Germinal center (tissue), 1 donor: ENCODE measurements around the gene VANGL1.
"Not testable (repeated sequence)": the region's sequence is repeated elsewhere in the genome, so short reads cannot be mapped to it uniquely, and the experiment has no call there.

ENCODE experiments used
- DNase-seq: peaks from one replicate; pipeline ENCODE4 v3.0.0; 2012; ENCODE audit warnings: mixed read lengths, low spot score

Gene VANGL1

DNA sequence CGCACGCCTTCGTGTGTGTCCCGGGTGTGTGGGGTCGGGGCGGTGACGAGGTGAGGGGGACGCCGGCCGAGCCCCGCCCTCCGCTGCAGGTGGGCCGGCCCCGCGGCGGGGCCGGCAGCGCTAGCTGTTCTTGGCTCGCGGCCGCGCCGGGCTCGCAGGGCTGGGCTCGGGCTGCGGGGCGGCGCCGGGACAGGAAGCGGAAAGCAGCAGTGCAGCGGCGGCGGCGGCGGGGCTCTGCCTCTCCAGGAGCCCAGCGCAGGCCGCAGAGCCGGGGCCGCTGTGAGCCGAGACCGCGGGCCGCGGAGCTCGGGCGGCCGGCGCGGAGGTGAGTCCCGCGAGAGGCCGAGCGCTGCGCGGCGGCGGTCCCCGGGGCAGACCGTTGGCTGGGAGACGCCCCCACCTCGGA, at the start of gene VANGL1:
TSS of gene VANGL1 (plus strand) at position 209 of the 406 bp plus-strand sequence. CDS start 9,444 bp downstream, outside the sequence.
- peak; percentile 66 for DNase-seq

DNA sequence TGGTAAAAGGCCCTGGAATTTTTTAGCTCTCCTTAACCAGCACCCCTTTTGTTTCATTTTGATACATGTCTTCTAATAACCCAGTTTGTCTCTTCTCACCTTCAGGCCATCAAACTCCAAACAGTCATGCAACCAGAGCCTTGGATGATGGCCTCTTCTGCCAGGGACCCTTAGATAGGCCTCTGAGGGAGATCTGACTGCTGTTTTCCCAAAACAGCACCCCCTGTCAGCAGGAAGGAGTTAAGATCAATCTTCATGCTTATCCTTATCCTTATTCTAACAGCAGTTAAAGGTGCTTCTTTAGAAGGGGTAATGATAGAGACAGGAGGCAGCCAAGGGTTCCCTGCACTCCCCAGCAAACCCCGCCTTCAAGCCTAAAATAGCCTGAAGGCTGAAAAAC, 49.5 kb upstream of the VANGL1 start:
- DNase-seq, result no peak

DNA sequence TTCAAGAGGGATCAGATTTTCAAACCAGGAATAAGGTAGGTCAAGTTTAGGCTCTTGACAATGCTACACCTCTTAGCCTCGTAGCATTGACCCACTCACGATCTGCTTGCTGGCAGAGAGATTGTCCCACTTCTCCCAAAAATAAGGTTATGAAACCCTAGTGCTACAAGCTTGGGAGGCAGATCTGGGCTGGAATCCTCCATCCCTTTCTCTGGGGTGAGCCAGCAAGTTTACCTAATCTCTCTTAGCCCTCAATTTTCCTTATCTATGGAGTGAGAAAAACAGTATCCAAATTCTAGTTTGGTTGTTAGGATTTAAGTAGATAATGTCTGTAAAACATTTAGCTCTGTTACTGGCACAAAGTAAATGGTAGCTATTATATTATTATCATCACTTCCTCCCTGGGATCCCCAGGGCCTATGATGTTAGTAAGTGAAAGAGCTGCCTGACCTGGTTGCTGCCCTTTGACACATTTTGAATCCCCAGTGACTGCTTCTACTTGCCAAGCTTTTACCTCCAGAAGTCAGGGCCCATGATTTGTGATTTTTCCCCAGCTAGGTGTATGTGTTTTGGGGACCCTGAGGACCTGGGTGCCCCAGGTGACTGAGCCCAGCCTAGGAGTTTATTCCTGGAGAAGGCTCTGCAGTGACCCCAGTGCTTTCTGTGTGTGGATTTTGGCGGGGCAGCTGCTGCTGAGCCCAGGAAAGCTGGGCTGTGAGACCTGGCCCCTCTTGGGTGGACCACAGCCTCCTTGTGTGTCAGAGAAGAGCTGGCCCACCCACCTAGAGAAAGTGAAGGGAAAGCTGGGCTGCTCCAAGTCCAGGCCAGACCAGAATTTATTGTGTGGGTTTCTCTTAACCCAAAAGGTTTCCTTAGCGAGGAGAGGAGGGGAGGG, 48.2 kb upstream of the VANGL1 start:
- DNase-seq, result no peak

DNA sequence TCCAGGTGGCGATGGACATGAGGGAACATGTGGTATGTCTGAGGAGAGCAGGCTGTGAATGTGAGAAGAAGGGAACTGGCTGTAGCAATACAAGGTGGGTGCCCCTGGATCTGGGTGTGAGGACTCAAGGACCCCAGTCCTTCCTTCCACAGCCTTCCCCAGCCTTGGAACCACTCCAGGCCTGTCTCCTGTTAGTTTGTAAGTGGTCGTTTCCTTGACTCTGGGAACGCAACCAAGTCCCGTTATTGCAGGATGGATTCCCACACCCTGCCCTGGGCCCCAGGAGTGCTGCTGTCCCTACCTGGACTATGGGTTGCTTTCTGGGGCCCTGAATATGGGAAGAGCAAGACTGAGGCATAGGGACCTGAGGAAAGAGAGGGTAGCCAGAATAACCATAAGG, 47.2 kb upstream of the VANGL1 start:
- DNase-seq, result no peak

DNA sequence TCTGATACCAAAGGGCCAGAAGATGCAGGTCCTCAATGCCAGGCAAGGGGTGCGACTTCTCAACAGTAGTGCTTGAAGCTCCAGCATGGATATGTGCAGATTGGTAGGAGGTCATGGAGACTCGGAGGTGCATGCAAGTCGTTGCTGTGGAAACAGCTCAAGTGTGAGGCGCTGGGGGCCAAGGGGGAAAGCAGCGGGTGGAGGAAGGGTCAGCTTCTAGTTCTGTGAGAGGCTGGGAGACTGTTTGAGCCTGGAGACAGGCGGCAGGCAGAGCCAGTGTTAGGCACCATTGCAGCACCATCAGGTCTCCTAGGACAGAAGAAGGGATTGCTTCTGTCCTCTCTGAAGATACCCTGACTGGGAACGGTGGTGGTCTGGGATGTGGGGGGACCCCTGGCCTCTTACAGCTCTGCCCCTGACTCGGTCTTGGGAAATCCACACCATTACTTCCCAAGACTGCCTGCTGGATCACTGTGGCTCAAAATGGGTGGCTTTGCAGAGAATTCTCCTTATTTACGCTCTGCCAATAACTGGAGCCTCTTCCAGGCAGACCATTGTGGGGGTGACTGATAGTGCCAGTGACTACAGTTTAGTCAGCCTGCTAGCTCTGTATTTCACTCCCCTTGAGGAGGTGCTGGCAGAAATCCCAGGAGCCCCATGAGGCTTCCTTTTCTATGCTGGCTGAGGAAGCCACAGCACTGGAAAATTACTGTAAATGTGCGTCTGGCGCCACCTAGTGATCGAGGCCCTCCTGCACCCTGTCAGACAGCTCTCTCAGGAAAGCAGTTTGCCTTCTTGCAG, 46.3 kb upstream of the VANGL1 start:
- DNase-seq, result peak; percentile 57

DNA sequence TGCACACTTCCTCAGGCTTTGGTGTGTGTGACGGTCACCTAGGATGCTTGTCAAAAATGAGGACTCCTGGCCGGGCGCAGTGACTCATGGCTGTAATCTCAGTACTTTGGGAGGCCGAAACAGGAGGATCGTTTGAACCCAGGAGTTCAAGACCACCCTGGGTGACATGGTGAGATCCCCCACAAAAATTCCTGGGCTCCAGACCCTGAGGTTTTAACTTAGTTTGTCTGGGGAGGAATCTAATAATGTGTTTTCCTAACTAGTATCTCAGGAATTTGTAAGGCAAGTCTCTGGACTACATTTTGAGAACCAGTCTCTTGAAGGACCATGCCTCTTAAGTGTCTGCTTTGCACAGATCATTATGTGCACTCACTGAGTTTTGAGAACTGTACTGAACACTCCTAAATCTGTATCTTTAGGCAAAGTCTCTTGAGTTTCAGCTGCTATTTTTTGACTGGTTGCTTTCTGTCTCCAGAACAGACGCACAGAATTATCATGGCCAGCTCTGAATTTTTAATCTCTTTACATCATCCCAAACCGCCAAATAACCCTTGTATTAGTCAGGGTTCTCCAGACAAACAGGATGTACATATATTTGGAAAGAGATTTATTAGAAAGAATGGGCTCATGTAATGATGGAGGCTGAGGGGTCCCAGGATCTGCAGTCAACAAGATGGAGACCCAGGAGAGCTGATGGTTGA, 45.5 kb upstream of the VANGL1 start:
- DNase-seq, result no peak

DNA sequence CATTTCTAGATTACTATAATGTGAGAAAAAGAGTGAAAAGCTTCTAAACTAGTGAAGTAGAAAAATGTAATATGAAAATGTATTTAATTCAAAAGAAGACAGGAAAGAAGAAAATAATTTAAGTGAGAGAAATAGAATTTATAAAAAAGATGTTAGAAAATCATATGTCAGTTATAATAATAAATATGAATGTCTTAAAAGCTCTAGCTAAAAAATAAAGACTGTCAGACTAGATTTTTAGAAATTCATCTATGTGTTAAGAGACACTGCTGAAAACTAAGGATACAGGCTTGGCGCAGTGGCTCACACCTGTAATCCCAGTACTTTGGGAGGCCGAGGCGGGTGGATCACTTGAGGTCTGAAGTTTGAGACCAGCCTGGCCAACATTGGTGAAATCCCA, 37.3 kb upstream of the VANGL1 start:
- no peak for DNase-seq

DNA sequence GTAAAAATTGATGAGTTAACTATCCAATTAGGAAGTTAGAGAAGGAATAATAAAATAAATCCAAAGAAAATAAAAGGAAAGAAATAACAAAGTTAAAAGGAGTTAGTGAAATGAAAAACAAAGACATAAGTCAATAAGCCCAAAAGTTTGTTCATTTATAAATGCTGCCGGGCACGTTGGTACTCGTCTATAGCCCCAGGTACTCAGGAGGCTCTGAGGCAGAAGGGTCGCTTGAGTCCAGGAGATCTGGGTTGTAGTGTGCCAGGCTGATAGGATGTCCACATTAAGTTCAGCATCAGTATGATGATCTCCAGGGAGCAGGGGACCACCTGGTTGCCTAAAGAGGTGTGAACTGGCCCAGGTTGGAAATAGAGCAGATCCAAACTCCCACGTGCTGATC, 35.5 kb upstream of the VANGL1 start:
- DNase-seq, result no peak

DNA sequence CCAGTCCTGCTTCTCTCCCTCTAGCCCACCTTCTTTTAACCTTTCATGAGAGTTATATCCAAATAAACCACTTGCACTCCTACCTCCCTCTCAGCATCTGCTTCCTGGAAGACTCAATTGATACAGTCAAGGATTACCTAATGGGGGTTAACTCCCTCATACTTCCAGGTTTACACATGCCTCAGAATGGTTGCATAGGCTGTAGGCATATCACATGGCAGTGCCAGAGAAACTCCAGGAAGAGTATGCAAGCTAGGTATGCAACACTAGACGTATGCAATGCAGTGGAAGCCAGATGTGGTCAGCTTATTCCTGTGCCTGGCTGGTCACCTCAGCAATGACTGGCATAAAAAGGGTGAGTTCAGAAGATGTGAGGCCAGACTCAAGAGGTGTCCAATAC, 32.7 kb upstream of the VANGL1 start:
- DNase-seq, result no peak

DNA sequence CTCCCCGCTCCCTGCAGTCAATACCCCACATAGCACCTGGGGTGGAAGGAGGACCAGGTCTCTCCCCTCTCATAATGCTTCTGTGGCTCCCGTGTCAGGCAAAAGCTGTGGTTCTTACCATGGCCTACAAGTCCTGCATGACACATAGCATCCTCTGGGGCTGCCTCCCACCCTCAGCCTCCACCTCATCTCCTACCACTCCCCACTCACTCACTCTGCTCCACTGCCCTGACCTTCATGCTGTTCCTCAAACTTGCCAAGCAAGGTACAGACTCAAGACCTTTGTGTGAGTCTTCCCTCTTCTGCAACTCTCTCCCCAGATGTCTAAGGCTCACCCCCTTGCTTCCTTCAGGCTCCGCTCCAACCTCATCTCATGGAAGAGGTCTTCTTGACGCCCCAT, 28.0 kb upstream of the VANGL1 start:
- DNase-seq, result no peak

DNA sequence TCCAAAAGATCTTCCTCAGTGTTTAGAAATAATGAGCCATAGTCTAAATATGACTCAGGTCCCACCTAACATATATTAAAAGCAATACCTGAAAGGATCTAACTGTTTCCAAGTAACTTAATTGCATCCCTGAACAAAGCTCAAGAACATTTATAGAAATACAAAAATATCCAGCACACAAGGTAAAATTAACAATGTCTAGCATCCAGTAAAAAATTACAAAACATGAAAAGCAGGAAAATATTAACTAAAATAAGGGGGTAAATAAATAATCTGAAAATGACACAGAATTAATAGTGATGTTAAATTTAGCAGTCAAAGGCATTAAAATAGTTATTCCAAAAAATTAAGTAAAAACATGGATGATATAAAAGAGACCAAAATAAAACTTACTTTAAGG, 21.3 kb upstream of the VANGL1 start:
- DNase-seq, result no peak

DNA sequence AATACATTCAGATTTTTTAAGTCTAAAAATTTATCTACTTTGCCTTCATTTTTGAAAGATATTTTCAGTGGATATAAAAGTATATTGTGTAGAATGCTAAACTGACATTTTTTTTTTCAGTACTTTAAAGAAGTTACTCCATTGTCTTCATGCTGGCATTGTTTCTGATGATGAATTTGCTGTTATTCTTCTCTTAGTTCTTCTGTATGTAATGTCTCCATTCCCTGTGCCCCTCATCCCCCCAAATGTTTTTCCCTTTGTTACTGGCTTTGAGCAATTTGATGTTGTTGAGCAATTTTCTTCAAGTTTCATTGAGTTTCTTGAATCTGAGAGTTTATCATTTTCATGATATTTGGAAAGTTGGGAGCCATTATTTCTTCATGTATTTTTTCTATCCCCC, 20.8 kb upstream of the VANGL1 start:
- no peak for DNase-seq

DNA sequence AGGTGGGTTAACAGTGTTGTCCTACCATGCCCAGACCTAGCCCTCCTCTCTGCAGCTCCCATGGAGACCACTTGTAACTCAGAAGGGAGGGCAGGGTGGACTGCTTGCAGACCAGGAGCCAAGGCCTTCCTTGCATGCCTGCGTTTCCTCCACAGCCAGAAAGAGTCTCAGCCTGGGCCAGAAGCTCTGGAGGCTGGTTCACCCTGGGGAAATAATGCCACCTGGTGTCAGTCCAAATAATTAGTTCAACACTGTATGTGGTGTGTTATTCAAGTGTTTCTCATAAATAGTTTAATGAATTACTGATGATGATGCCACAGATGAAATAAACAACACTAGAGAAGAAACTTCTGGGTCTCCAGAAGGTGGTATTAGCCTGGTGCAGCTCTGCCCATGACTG, 16.9 kb upstream of the VANGL1 start:
- DNase-seq, result no peak

DNA sequence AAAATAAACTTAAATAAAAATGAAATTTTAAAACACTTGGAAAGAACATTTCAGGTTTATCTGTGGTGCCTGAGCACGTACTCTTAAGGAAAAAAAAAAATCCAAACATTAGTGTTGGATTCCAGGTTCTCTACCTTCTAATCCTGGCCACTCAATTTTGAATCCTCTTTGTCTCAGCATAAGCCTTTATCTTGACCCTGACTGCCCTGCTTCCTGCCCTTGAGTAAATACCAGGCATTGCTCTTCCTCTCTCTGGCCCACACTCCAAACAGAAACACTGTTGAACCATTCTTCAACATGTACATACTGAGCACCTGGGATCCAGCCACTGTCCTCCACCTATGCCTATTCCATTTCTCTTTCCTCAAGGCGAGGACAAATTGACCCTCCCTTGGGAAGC, 11.4 kb upstream of the VANGL1 start:
- no peak for DNase-seq

DNA sequence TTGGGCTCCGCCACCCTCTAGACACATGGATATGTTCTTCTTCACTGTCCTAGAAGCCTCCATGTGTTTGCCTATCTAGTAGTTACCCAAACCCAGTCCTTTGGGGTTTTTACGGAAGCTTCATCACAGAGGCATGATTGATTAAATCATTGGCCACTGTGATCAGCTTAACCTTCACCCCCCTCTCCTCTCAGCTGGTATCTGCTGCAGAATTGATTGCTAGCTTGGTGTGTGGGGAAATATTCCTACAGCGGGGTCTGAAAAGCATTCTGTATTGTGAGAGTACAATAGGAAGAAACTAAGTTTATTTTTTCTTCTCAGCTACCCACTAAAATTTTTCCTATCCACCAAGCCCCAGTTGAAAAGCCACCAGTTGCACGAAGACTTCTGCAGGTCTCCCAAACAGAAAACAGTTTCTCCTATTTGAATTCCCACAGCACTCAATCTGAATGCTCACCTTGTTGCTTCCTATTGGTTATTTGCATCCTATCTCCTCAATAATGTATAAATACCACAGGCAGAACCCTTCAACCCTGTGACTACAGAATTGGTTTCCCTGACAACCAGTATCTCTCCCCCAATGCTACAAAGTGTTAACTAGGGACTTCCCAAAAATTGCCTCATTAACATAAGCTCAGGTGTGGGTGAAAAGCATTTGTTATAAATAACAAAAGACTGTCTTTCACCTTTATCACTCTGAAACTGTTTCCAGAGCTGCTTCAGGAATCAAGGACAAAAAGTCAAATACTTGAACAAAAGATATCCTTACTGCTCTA, 9.3 kb upstream of the VANGL1 start:
- DNase-seq, result no peak

DNA sequence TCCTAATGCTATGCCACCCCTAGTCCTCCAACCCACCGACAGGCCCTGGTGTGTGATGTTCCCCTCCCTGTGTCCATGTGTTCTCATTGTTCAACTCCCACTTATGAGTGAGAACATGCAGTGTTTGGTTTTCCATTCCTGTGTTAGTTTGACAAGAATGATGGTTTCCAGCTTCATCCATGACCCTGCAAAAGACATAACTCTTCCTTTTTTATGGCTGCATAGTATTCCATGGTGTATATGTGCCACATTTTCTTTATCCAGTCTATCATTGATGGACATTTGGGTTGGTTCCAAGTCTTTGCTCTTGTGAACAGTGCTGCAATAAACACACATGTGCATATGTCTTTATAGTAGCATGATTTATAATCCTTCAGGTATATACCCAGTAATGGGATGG, 8.2 kb upstream of the VANGL1 start:
- DNase-seq, result not testable (repeated sequence)

DNA sequence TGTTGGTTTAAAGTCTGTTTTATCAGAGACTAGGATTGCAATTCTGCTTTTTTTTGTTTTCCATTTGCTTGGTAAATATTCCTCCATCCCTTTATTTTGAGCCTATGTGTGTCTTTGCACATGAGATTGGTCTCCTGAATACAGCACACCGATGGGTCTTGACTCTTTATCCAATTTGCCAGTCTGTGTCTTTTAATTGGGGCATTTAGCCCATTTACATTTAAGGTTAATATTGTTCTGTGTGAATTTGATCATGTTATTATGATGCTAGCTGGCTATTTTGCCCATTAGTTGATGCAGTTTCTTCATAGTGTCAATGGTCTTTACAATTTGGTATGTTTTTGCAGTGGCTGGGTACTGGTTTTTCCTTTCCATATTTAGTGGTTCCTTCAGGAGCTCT, 4.5 kb upstream of the VANGL1 start:
- DNase-seq, result not testable (repeated sequence)

DNA sequence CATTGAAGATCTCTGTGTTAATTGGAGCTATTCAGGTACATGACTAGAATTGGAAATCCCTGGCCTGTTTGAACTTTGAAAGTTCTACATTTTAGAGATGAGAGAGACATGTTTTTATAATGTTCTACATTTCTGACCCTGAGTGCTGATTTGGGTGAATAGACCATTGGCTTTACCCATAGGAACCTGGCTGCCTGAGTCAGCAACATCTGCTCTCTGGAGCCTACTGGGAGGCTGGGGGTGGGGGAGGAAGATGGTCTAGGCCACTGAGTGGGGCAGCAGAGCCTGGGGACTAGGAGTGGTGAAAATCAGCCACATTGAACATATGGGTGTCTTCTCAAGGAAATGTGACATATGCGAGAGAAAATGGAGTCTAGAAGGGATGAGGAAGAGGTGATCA, 1.4 kb upstream of the VANGL1 start:
- DNase-seq, result no peak

DNA sequence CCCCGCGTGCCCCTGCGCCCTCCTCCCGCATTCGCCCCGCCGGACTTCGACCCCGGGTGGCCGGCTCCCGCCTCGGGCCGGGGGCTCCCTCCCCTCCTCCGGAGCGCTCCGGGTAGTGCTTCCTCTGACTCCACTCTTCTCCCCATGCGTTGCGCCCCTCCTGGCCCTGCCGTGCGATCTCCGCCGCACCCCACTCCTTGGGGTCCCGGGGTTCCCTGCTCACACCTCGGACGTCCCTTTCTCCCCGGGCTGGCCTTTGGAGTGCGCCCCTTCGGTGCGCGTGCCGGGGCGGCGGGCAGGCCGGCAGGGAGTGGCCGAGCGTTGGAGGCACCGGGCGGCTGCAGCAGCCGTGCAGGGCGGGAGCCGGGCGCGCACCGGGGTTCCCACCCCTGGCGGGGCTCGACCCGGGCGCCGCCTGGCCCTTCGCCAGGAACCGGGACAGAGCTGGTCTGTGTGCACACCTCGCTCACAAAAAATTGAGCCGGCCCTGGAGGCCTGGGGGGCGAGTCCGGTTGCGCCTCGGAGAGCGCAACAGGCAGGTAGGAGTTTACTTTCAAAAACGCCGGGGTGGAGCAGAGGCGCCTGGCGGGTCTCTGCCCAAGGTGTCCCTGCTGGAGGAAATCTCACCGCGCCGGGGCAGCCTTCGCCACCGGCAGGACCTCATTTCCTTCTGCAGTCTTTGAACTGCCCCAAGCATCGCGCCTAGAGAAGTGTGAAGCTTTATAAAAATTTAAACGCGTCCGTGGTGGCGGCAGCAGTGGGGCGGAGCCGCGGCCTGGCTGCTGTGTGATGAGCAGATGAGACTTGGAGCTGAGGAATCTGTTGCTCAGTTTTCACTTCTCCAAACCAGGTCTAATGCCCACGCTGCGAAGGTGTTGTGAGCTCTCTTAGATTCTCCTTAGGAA, 650 bp downstream of the VANGL1 start:
- peak; percentile 54 for DNase-seq

DNA sequence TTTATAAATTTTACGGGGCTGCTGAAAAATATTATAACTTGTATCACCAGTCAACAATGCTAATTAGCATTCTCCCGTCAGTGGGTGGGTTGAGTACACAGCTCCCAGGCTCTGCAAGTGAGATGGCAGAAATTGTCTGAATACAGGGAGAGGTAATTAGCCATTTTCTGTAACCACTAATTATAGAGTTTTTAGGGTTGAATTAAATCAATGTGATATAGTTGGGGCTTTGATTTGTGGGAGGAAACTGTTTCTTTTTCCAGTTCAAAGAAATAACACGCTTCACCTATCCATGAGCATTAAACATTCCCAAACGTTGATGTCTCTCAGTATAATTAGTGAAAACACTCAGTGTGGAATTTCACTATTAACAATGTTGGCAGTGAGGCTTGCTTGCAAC, 1.5 kb downstream of the VANGL1 start:
- DNase-seq, result no peak

DNA sequence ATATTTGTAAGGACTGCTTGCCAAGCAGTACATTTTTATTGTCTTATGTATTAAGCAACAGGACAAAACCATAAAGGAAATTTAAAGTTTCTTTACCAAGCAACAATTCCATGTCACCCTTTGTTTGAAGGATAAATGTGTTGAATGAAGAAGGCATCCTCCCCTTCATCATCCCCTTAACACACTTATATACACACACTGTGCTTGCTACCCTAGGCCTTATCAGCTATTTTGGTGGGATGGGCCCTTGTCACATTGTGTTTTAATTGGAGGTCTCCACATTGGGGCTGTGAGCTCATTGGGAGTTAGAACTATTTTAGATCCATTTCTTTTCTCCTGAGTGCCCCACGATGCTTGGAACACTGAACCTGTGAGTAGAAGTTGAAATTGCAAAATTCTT, 1.9 kb downstream of the VANGL1 start:
- no peak for DNase-seq
